Right lobe of liver (tissue), 6 donors: ENCODE results near the gene GFRA1. TPM values are rescaled to one million over a fixed set of nuclear protein-coding genes. Genes with fewer than 3 reads are reported as not detected.
A peak's percentile ranks its signal among the peaks of the same experiment; 100 is the strongest.

Experiments used
- ATAC-seq, 4 donors: fragments of 200-7000 bp; cut with Tn5 transposase; one replicate each; pipeline ENCODE4 v1.9.1; 2020; ENCODE audit warnings: mild to moderate bottlenecking in 4 of 4, moderate library complexity in 4 of 4
- DNase-seq, 3 donors: peaks; one replicate each; pipeline ENCODE4 v3.0.0-alpha.2; 2020
- H3K27ac ChIP-seq, 3 donors: fragments of 200-600 bp; one replicate each; pipeline ENCODE4 v1.8.0; 2022
- H3K27me3 ChIP-seq, 2 donors: fragments of 200-600 bp; one replicate each; pipeline ENCODE4 v1.8.0; 2022
- H3K36me3 ChIP-seq, 4 donors: fragments of 200-600 bp; sonication (generic) in 1 of 4; one replicate each; pipeline versions ENCODE4 v1.5.1 to v1.8.0; 2017 to 2022; ENCODE audit warnings: control low read depth in 1 of 4
- H3K4me1 ChIP-seq, 4 donors: fragments of 200-600 bp; sonication (generic) in 1 of 4; one replicate each; pipeline versions ENCODE4 v1.5.1 to v1.8.0; 2017 to 2022; ENCODE audit warnings: control low read depth in 1 of 4
- H3K4me3 ChIP-seq, 3 donors: fragments of 200-600 bp; one replicate each; pipeline ENCODE4 v1.8.0; 2022
- H3K9me3 ChIP-seq, 4 donors: fragments of 200-600 bp; sonication (generic) in 1 of 4; one replicate each; pipeline versions ENCODE4 v1.5.1 to v1.8.0; 2017 to 2022; ENCODE audit warnings: control low read depth in 1 of 4
- POLR2A ChIP-seq: fragments of 450-650 bp; IDR thresholded peaks from one replicate; pipeline ENCODE4 v1.6.1; 2017; ENCODE audit warnings: antibody characterized with exemption, mild to moderate bottlenecking
- WGBS: methylation state at CpG from one replicate; pipeline ENCODE4 v1.1.6; 2018; ENCODE audit warnings: low coverage, low lambda C conversion rate; ENCODE audit not compliant: insufficient coverage; ENCODE audit errors: missing lambda C conversion rate; 5-methylcytosine and 5-hydroxymethylcytosine counted together
- intact Hi-C, 2 donors: fragments of 100-400 bp; cut with DNase I; formaldehyde crosslinking; loops; one replicate each; pipeline versions ENCODE4 v1.11.2 to v1.14.1; 2022
- total RNA-seq, 6 experiments: library from RNA; depleted of rRNA in 2 of 6; stranded (reverse); fragments of >200 nt in 2 of 6; fragmentation: NEBNext Ultra II Directional in 3 of 6; extraction: Animal tissue kit (Norgen Biotek cat#: 25700) in 3 of 6; gene quantifications; one replicate each; pipeline versions ENCODE4 v1.1.0 to v1.2.4, GENCODE V29; 2016 to 2023
- TF ChIP-seq, protein P1 (sequence below), 4 donors: fragments of 200-600 bp in 3 of 4; fragments of 450-650 bp in 1 of 4; IDR thresholded peaks; one replicate each; pipeline versions ENCODE4 v1.5.1 to v1.8.0; 2016 to 2022; ENCODE audit warnings: antibody characterized with exemption in 4 of 4, mild to moderate bottlenecking in 2 of 4
- donor health status: DM: no; HTN: yes; CAD: no.
- donor health status: DM: no; HTN: no; CAD: no.
- donor health status: DM: no; HTN: no; CAD: no.
- donor health status: DM: no; HTN: yes; CAD: no.
- donor health status: DM: no; HTN: yes; CAD: no.

Gene GFRA1
- total RNA-seq, 6 experiments from 2014 or later: 17.9 to 67.8 (median 42.8) TPM

DNA sequence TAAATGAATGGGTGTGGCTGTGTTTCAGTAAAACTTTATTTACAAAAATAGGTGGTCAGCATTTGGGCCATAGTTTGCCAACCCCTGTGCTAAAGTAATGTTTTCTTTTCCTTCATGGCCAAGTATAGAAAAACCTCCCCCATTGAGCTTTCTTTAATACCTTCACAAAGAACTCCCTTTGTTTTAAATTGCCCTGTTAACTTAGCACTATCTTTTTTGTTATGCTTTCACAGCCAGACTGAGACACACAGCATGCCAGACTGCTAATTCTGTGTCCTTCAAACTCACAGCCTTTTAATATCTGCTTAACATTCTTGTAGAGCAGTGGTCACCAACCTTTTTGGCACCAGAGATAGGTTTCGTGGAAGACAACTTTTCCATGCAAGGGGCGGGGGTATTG lies 78.0 kb downstream of the GFRA1 start:
- H3K9me3 ChIP-seq: no peaks in the 10 kb centered on the region
- intact Hi-C loops: no loop called here
- peak overlapping the region in 1 of 3 donors; percentile 70 for H3K27ac ChIP-seq
- no peak for ATAC-seq
- TF ChIP-seq, protein P1, sequence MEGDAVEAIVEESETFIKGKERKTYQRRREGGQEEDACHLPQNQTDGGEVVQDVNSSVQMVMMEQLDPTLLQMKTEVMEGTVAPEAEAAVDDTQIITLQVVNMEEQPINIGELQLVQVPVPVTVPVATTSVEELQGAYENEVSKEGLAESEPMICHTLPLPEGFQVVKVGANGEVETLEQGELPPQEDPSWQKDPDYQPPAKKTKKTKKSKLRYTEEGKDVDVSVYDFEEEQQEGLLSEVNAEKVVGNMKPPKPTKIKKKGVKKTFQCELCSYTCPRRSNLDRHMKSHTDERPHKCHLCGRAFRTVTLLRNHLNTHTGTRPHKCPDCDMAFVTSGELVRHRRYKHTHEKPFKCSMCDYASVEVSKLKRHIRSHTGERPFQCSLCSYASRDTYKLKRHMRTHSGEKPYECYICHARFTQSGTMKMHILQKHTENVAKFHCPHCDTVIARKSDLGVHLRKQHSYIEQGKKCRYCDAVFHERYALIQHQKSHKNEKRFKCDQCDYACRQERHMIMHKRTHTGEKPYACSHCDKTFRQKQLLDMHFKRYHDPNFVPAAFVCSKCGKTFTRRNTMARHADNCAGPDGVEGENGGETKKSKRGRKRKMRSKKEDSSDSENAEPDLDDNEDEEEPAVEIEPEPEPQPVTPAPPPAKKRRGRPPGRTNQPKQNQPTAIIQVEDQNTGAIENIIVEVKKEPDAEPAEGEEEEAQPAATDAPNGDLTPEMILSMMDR (IDR thresholded peaks at IDR 0.05): no peak
- no peak for TF ChIP-seq POLR2A
- H3K27me3 ChIP-seq: no peaks in the 10 kb centered on the region
- no CpG with 5 or more reads among the region's 2 CpGs for WGBS
- no peaks in the 10 kb centered on the region for H3K36me3 ChIP-seq
- peaks cover 0 to 29% (median 7%) of the 10 kb centered on the region in 4 donors for H3K4me1 ChIP-seq
- no peak for DNase-seq
- no peak overlapping the region for H3K4me3 ChIP-seq

DNA sequence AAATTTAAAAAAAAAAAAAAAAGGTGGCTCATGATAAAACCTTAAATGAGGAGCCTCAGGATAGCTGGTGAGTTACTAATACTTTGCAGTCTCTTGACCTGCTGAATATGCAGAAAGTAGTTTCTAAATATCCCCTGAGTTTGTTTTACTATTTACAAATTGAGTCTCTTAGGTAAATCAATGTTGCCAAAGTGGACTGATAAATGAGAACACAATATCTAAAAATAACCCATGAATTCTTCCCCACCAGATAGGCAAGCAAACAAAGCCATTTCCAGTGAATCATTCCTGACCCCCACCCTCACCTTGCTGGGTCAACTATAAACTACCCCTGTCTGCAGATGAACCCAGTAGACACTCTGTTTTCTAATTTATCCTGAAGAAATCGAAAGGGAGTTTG lies 78.9 kb downstream of the GFRA1 start:
- peak; percentile 75 to 93 (median 85) for ATAC-seq
- Histone ChIP-seq H3K36me3 (no peaks in the 10 kb centered on the region), H3K4me1 (peaks cover 0 to 29% (median 7%) of the 10 kb centered on the region in 4 donors), H3K4me3 (no peak overlapping the region), H3K27me3 (no peaks in the 10 kb centered on the region), H3K27ac (peak overlapping the region; percentile 22 to 70 (median 61)), H3K9me3 (no peaks in the 10 kb centered on the region)
- intact Hi-C loops: no loop called here
- TF ChIP-seq, protein P1 (IDR thresholded peaks at IDR 0.05): no peak
- TF ChIP-seq POLR2A: no peak
- WGBS: 12% methylated on average over 1 of the region's 1 CpG
- DNase-seq: no peak

DNA sequence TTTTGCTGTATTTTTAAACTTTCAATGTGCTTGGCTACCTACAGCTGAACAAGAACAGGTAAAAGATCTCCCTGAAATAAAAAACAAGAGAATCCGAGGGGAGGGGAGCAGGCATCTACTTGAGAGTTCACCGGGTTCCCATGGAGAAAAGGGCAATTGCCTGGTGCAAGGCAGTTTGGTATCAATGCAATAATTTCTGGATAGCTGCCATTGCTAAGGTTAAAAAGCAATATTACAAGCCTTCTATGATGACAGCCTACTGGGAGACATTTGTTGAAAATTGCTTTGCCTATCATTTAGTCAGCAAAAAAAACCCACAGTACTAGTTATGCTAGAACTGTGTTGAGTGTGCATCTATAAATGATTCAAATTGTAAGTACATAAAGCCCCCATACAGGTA lies 82.1 kb downstream of the GFRA1 start:
- H3K27me3 ChIP-seq: no peaks in the 10 kb centered on the region
- peak; percentile 34 to 61 (median 53) for ATAC-seq
- H3K27ac ChIP-seq: peak overlapping the region in 1 of 3 donors; percentile 21
- H3K4me1 ChIP-seq: peaks cover 0 to 38% (median 12%) of the 10 kb centered on the region in 4 donors
- H3K36me3 ChIP-seq: no peaks in the 10 kb centered on the region
- intact Hi-C loops: no loop called here
- TF ChIP-seq POLR2A: no peak
- TF ChIP-seq, protein P1 (IDR thresholded peaks at IDR 0.05): no peak
- DNase-seq: no peak
- H3K9me3 ChIP-seq: no peaks in the 10 kb centered on the region
- 0% methylated on average over 2 of the region's 2 CpGs for WGBS
- H3K4me3 ChIP-seq: no peak overlapping the region

DNA sequence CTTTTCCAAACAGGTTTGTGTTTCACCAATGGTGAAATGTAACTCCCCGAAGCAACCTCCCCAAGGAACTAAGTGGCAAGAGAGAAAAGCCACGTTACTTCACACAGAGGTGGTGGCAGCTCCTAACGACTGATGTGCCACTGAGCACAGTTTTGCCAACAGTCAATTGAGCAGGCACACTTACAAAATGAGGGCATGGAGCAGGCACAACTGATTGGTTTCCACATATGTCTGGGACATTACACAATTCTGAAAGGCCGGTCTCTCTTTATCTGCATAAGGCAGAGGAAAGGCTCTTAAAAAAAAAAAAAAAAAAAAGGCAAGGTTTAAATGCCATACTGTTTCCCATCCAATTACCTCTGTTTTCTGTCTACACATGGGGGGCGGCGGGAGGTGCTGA lies 86.7 kb downstream of the GFRA1 start:
- H3K9me3 ChIP-seq: no peaks in the 10 kb centered on the region
- intact Hi-C loops: no loop called here
- peak in 2 of 3 donors; percentile 29 to 73 for DNase-seq
- TF ChIP-seq, protein P1 (IDR thresholded peaks at IDR 0.05): no peak
- no peak for TF ChIP-seq POLR2A
- peak; percentile 87 to 94 (median 88) for ATAC-seq
- H3K27ac ChIP-seq: peak overlapping the region in 1 of 3 donors; percentile 33
- H3K36me3 ChIP-seq: no peaks in the 10 kb centered on the region
- 31% methylated on average over 6 of the region's 6 CpGs for WGBS
- peaks cover 0 to 23% (median 8%) of the 10 kb centered on the region in 4 donors for H3K4me1 ChIP-seq
- no peaks in the 10 kb centered on the region for H3K27me3 ChIP-seq
- no peak overlapping the region for H3K4me3 ChIP-seq
